ENCODE data around the gene LMBR1.

DNA sequence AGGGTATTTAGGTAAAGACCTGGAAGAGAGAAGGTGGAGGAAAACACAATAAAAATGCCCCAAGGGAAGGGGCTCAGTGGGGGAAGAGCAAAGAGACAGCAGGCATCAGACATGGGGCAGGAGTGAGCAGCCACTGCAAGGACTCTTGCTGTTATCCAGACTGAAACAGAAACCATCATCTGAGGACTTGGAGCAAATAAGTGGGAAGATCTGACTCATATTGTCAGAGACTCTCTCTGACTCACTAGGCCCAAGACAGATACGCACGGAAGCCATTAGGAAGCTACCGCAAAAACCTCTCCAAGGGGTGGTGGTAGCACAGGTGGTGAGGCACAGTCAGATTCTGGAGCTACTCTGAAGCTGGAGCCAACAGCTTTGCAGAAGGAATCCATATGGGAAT, 141.7 kb downstream of the LMBR1 start:
- TF ChIP-seq, protein P1, sequence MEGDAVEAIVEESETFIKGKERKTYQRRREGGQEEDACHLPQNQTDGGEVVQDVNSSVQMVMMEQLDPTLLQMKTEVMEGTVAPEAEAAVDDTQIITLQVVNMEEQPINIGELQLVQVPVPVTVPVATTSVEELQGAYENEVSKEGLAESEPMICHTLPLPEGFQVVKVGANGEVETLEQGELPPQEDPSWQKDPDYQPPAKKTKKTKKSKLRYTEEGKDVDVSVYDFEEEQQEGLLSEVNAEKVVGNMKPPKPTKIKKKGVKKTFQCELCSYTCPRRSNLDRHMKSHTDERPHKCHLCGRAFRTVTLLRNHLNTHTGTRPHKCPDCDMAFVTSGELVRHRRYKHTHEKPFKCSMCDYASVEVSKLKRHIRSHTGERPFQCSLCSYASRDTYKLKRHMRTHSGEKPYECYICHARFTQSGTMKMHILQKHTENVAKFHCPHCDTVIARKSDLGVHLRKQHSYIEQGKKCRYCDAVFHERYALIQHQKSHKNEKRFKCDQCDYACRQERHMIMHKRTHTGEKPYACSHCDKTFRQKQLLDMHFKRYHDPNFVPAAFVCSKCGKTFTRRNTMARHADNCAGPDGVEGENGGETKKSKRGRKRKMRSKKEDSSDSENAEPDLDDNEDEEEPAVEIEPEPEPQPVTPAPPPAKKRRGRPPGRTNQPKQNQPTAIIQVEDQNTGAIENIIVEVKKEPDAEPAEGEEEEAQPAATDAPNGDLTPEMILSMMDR (IDR thresholded peaks at IDR 0.05), result no peak
- TF ChIP-seq, protein P2, sequence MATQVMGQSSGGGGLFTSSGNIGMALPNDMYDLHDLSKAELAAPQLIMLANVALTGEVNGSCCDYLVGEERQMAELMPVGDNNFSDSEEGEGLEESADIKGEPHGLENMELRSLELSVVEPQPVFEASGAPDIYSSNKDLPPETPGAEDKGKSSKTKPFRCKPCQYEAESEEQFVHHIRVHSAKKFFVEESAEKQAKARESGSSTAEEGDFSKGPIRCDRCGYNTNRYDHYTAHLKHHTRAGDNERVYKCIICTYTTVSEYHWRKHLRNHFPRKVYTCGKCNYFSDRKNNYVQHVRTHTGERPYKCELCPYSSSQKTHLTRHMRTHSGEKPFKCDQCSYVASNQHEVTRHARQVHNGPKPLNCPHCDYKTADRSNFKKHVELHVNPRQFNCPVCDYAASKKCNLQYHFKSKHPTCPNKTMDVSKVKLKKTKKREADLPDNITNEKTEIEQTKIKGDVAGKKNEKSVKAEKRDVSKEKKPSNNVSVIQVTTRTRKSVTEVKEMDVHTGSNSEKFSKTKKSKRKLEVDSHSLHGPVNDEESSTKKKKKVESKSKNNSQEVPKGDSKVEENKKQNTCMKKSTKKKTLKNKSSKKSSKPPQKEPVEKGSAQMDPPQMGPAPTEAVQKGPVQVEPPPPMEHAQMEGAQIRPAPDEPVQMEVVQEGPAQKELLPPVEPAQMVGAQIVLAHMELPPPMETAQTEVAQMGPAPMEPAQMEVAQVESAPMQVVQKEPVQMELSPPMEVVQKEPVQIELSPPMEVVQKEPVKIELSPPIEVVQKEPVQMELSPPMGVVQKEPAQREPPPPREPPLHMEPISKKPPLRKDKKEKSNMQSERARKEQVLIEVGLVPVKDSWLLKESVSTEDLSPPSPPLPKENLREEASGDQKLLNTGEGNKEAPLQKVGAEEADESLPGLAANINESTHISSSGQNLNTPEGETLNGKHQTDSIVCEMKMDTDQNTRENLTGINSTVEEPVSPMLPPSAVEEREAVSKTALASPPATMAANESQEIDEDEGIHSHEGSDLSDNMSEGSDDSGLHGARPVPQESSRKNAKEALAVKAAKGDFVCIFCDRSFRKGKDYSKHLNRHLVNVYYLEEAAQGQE (IDR thresholded peaks at IDR 0.05; ENCODE audit: insufficient read depth in 1 of 2, low read depth in 2 of 2, low read length in 1 of 2), result no peak
- TF ChIP-seq POLR2AphosphoS5 (IDR thresholded peaks at IDR 0.05; ENCODE audit: low read depth, low read length) (no peak), SIN3A (IDR thresholded peaks at IDR 0.05; ENCODE audit: borderline replicate concordance, insufficient read depth, low read depth, low read length) (no peak)
